Measurements from ENCODE around the gene PTPRN2.

DNA sequence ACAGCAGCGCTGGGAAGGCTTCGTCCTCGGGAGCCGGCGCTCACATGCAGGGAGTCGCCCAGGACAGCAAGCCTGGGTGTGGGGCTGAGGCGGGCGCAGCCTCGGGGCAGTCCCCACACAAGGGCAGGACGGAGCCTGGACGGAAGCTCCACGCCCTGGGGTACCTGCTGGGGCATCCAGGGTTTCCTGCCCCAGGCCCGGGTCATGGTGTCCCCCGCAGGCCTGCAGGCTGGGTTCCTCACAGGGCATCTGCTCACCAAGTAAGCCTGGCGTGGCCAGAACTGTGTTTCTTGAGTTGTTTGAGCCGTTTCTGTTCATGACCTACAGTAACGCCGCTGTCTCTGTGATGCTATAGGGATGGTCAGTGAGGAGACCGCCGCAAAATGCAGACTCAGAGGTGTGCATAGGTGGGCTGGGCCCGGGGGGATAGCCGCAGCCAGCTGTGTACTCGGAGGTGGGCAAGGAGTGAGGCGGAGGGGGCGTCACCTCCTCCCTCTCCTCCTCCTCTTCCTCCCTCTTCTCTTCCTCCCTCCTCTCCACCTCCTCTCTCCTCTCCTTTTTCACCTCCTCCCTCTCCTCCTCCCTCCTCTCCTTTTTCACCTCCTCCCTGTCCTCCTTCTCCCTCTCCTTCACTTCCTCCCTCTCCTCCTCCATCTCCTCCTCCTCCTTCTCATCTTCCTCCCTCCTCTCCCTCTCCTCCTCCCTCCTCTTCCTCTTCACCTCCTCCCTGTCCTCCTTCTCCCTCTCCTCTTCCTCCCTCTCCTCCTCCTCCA is 811.9 kb downstream of the PTPRN2 start:
- TF ChIP-seq, protein P1, sequence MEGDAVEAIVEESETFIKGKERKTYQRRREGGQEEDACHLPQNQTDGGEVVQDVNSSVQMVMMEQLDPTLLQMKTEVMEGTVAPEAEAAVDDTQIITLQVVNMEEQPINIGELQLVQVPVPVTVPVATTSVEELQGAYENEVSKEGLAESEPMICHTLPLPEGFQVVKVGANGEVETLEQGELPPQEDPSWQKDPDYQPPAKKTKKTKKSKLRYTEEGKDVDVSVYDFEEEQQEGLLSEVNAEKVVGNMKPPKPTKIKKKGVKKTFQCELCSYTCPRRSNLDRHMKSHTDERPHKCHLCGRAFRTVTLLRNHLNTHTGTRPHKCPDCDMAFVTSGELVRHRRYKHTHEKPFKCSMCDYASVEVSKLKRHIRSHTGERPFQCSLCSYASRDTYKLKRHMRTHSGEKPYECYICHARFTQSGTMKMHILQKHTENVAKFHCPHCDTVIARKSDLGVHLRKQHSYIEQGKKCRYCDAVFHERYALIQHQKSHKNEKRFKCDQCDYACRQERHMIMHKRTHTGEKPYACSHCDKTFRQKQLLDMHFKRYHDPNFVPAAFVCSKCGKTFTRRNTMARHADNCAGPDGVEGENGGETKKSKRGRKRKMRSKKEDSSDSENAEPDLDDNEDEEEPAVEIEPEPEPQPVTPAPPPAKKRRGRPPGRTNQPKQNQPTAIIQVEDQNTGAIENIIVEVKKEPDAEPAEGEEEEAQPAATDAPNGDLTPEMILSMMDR (IDR thresholded peaks at IDR 0.05) = no peak
- TF ChIP-seq RAD21 (IDR thresholded peaks at IDR 0.05; ENCODE audit: low read length) = no peak
